AG09309 (cell line): ENCODE results near the gene LPIN3.

ENCODE experiments used
- DNase-seq: peaks from one replicate; pipeline ENCODE4 v3.0.0-alpha.2; 2010; ENCODE audit warnings: low read depth
- H3K4me3 ChIP-seq: 2 replicates; pipeline ENCODE4 v1.5.1; 2011; ENCODE audit warnings: mild to moderate bottlenecking, low read depth, low read length, moderate library complexity; ENCODE audit not compliant: control insufficient read depth
- CTCF ChIP-seq: IDR thresholded peaks from 2 replicates; pipeline ENCODE4 v1.5.1; 2011; ENCODE audit warnings: mild to moderate bottlenecking, low read depth, low read length, inconsistent platforms; ENCODE audit not compliant: insufficient read depth, control insufficient read depth; ENCODE audit errors: missing control alignments

LPIN3 gene

GRCh38 chr20:41394931-41395666, 54.5 kb downstream of the LPIN3 start:
- no peak for TF ChIP-seq CTCF
- H3K4me3 ChIP-seq = no peak overlapping the region
- no peak for DNase-seq

- H3K4me3 ChIP-seq = no peak overlapping the region
- TF ChIP-seq CTCF = no peak
- DNase-seq = no peak
These were observed 55.3 kb downstream of the LPIN3 start for GRCh38 chr20:41395667-41396664.

- H3K4me3 ChIP-seq = no peak overlapping the region
- DNase-seq = no peak
- TF ChIP-seq CTCF = no peak
These were observed 57.8 kb downstream of the LPIN3 start for GRCh38 chr20:41398408-41398807.

- no peak for TF ChIP-seq CTCF
- DNase-seq = no peak
- H3K4me3 ChIP-seq = no peak overlapping the region
These were observed 63.0 kb downstream of the LPIN3 start for GRCh38 chr20:41403604-41404003.

GRCh38 chr20:41405436-41405835, 64.8 kb downstream of the LPIN3 start:
- DNase-seq = no peak
- no peak for TF ChIP-seq CTCF

GRCh38 chr20:41406353-41406752, 65.7 kb downstream of the LPIN3 start:
- DNase-seq = no peak
- TF ChIP-seq CTCF = no peak
- no peak overlapping the region for H3K4me3 ChIP-seq

More at GRCh38 chr20:41405436-41405835, 64.8 kb downstream of the LPIN3 start:
- H3K4me3 ChIP-seq = no peak overlapping the region
